Stimulated activated CD8-positive, alpha-beta memory T cell treated with anti-CD3 and anti-CD28 coated beads, Interleukin-7, amount 100 ng/mL, for 24 hours (primary cell): ENCODE measurements around the gene MOV10.
"Not testable (repeated sequence)": the region's sequence is repeated elsewhere in the genome, so short reads cannot be mapped to it uniquely, and the experiment has no call there.

ENCODE experiments used
- DNase-seq: peaks from one replicate; pipeline ENCODE4 v3.0.0-alpha.2; 2020; ENCODE audit warnings: low read depth

MOV10 gene

GRCh38 chr1:112674440-112674985 is at the start of gene MOV10:
Gene MOV10 (plus strand): TSS chr1:112674659. CDS start chr1:112674913, 254 bp downstream.
- DNase-seq = peak; percentile 7

- no peak for DNase-seq
Observed at GRCh38 chr1:112625696-112626095, 48.8 kb upstream of the MOV10 start.

GRCh38 chr1:112626193-112626592 is 48.3 kb upstream of the MOV10 start:
- DNase-seq = no peak

GRCh38 chr1:112626887-112627286 is 47.6 kb upstream of the MOV10 start:
- no peak for DNase-seq

GRCh38 chr1:112628516-112628915 is 45.9 kb upstream of the MOV10 start:
- no peak for DNase-seq

GRCh38 chr1:112629256-112629655 is 45.2 kb upstream of the MOV10 start:
- no peak for DNase-seq

- no peak for DNase-seq
Observed at GRCh38 chr1:112633628-112634027, 40.8 kb upstream of the MOV10 start.

GRCh38 chr1:112634367-112634766 is 40.1 kb upstream of the MOV10 start:
- DNase-seq = no peak

GRCh38 chr1:112636056-112636455 is 38.4 kb upstream of the MOV10 start:
- DNase-seq = no peak

GRCh38 chr1:112636597-112637253 is 37.7 kb upstream of the MOV10 start:
- no peak for DNase-seq

- no peak for DNase-seq
Observed at GRCh38 chr1:112637254-112638109, 37.0 kb upstream of the MOV10 start.

GRCh38 chr1:112638110-112638428 is 36.4 kb upstream of the MOV10 start:
- no peak for DNase-seq

- not testable (repeated sequence) for DNase-seq
Observed at GRCh38 chr1:112640437-112640836, 34.0 kb upstream of the MOV10 start.

- DNase-seq = no peak
Observed at GRCh38 chr1:112643080-112643479, 31.4 kb upstream of the MOV10 start.

GRCh38 chr1:112646225-112646624 is 28.2 kb upstream of the MOV10 start:
- no peak for DNase-seq

GRCh38 chr1:112651205-112651604 is 23.3 kb upstream of the MOV10 start:
- DNase-seq = no peak

- DNase-seq = no peak
Observed at GRCh38 chr1:112665857-112666256, 8.6 kb upstream of the MOV10 start.

- no peak for DNase-seq
Observed at GRCh38 chr1:112666946-112667345, 7.5 kb upstream of the MOV10 start.

GRCh38 chr1:112672009-112672408 is 2.5 kb upstream of the MOV10 start:
- DNase-seq = no peak

GRCh38 chr1:112672842-112673241 is 1.6 kb upstream of the MOV10 start:
- DNase-seq = no peak

GRCh38 chr1:112673592-112674439 is 643 bp upstream of the MOV10 start:
- no peak for DNase-seq

GRCh38 chr1:112674986-112675727 is 698 bp downstream of the MOV10 start:
- DNase-seq = peak; percentile 2
